Hematopoietic multipotent progenitor cell (in vitro differentiated cells): ENCODE results near the gene CAMK2D. TPM values are rescaled to one million over a fixed set of nuclear protein-coding genes. Genes with fewer than 3 reads are reported as not detected.

Source experiments
- DNase-seq, 3 donors: peaks; one replicate each; pipeline ENCODE4 v3.0.0-alpha.2; 2011 to 2015; ENCODE audit warnings: low read depth in 2 of 3, low spot score in 2 of 3
- total RNA-seq: library from RNA; depleted of rRNA; stranded (reverse); fragments of >200 nt; gene quantifications from one replicate; pipeline ENCODE4 v1.2.3, GENCODE V29; 2012

Gene CAMK2D
- total RNA-seq, 1 donor, result 1.3 TPM

DNA sequence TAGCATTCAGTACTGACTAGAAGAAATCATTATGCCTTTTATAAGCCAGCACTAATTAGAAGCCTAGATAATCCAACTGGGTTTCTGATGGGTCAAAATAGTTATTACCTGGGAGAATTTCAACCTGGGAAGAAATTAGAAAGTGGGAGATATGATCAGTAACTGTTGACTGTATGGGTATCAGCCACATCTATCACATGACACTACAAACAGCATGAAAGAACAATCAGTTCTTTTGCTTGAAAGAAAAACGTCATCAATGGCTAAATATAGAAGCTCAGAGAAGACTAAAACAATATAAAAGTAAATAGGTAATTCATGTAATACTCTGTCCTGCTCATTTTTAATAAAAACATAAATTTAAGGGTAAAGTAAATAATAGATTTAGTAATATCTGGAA lies 145.1 kb downstream of the CAMK2D start:
- DNase-seq, result no peak

DNA sequence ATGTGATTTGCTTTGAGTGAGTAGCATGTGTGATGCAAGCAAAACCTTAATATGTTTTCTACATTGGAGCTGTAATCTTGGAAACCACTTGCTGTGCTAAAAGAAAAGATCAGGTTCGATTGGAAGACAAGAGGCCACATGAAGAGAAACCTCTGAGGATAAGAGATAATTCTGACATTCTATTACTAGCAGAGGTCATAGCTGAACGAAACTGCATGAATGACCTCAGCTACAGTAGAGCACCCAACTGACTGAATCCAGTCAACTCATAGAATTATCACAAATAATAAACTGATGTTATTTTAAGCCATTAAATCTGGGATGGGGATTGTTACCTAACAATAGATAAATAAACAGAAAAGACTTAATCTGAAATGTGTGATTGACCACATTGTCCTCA lies 147.1 kb downstream of the CAMK2D start:
- DNase-seq, result no peak

DNA sequence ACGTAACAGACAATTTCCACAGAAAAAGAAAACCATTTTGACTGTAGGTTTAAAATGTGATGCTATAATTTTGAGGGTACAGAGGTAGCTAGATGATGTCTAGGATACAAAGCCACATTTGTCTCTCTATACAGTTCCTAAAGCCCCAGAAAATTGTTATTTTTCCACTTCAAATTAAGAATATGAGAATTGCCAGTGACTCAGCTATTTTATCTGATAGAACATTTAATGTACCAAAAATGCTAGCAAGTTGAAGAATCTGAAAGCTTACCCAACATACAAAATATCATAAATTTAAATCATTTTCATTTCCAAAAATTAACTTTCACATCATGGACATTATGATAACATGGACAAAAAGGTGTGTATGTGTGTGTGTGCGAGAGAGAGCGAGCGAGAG lies 148.0 kb downstream of the CAMK2D start:
- no peak for DNase-seq

DNA sequence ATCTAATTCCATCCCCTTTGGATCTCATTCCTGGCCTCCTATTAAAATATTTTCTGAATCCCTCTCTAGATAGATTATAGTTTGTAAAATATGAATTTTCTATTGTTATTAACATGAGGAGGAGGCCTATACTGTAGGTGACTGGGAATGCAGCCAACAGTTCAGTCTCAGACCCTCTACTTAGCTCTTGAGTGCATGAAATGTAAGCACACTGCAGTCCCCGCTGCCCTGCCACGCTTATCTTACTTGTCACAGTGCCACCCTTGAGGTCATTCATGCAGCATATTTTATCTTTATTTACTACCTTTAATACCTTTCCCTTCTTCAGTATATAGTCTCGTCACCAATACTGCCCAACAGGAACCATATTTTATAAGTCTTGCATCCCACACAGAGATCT lies 151.0 kb downstream of the CAMK2D start:
- DNase-seq, result no peak

DNA sequence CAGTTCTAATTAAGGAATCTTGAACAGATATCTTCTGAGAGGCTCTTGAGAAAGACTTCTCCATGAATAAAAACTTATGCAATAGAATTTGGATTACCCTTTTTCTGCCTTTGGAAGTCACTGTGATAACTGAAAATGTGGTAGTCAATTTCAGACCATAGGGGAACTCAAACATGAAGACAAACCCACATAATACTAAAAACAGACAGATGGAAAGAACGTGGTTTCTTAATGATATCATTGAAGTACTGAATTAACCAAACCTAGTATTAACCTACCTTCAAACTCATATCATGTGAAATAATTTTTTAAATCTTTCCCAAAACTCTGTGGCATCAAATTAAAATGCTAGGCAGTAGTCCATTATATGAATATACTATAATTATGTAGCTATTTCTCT lies 153.5 kb downstream of the CAMK2D start:
- no peak for DNase-seq

DNA sequence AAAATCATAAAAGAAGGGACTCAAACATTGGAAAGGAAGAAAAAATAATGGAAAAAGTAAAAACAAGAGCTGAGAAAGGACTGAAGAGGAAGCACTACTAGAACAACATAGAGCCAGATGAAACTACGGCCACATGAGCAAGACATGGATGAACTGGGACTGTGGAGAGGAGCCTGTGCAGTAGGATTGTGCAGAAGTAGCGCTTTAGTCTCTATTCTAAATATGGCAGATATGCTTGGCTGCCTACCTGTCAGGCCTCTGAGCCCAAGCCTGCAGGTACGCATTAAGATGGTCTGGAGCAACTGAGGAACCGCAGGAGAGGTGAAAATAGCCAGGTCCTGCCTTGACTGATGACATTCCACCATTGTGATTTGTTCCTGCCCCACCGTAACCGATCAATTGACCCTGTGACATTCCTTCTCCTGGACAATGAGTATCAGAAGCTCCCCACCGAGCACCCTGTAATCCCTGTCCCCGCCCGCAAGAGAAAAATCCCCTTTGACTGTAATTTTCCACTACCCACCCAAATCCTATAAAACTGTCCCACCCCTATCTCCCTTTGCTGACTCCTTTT lies 154.3 kb downstream of the CAMK2D start:
- DNase-seq, result no peak

DNA sequence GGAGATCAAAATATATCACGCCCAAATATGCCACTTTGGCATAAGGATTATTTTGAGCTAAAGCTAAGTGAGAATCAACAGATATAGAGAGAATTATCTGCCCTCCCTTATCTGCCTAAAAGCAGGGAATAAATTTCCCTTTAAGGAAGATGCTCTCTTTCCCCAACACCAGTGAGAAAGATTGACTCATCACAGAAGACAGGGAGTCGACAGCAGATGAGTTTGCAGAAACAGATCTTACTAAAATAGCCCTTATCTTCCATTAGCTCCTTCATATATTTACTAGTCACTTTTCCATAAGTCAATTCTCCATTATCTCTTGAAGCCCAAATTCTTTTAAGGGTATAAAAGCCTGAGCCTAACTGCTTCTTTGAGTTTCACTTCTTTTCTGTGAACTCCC lies 156.6 kb downstream of the CAMK2D start:
- no peak for DNase-seq

DNA sequence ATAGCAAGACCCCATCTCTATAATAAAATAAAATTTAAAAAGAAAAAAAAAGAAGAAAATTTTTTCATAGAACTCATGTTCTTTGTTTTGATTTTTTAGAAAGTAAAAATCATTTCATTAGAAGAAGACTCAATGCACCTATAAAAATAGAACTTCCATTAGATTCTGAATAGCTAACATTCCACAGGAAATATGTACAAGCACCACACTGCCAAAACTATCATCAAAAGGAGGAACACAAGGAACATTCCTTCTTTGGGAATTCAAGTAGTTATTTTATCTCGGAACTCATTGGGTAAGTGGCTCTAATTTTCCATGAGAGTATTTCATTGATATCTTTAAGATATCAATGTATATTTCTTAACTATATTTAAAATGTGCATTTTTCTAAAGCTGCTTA lies 157.6 kb downstream of the CAMK2D start:
- no peak for DNase-seq

DNA sequence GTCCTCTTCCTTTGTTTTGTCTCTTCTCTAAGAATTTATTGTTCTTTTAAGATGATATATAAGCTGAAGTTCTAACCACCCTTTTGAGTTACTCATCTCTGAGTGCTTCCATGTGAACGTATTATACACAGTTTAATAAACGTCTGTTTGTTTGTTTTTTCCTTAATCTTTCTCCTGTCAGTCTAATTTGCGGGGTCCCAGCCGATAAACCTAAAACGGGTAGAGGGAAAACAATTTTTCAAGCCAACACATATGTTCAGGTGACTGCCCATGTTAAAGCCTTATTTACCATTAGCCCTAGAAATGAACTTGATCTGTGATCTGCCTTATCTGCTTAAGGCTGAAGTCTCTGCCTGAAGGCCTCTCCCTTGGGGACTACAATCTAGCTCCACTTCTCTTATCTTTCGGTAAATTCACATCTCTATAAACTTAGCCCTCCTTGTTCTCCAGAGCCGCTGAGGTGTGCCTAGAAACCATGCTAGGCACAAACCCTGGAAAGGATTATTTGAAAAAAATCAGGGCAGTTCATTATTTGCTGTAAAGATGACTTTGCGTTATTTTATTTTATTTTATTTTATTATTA lies 158.8 kb downstream of the CAMK2D start:
- no peak for DNase-seq

DNA sequence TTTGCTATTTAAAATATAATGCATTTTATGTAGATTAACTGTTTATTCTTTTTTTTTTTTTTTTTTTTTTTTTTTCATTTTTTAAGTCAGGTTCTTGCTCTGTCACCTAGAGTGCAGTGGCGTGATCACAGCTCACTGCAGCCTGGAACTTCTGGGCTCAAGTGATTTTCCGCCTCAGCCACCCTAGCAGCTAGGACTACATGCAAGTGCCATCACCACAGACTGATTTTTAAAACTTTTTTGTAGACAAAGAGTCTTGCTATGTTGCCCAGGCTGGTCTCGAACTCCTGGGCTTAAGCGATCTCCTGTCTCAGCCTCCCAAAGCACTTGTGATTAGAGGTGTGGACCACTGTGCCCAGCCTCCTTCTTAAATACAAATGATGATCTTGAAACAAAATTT lies 159.9 kb downstream of the CAMK2D start:
- DNase-seq, result no peak

DNA sequence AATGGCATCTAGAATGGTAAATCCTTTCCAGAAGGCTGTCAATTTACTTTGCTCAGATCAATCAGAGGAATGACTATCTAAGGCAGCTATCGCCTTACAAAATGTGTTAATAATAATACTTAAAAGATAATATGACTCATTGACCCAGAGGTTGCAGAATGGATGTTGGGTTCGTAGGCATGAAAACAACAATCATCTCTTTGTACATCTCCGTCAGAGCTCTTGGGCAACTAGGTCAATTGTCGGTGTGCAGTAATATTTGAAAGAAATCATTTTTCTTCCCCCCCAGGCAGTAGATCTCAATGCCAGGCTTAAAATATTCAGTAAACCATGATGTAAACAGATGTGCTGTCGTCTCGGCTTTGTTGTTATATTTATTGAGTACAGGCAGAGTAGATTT lies 165.1 kb downstream of the CAMK2D start:
- no peak for DNase-seq

DNA sequence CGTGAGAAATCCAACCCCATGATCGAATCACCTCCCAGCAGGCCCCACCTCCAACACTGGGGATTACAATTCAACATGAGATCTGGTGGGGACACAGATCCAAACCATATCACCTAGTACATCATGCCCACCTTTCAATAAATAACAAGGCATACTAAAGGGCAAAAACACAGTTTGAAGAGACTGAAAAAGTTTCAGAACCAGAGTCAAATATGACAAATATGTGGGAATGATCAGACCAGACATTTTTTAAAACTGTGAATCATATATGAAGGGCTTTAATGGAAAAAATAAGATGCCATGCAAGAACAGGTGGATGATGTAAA lies 167.3 kb downstream of the CAMK2D start:
- DNase-seq, result no peak

DNA sequence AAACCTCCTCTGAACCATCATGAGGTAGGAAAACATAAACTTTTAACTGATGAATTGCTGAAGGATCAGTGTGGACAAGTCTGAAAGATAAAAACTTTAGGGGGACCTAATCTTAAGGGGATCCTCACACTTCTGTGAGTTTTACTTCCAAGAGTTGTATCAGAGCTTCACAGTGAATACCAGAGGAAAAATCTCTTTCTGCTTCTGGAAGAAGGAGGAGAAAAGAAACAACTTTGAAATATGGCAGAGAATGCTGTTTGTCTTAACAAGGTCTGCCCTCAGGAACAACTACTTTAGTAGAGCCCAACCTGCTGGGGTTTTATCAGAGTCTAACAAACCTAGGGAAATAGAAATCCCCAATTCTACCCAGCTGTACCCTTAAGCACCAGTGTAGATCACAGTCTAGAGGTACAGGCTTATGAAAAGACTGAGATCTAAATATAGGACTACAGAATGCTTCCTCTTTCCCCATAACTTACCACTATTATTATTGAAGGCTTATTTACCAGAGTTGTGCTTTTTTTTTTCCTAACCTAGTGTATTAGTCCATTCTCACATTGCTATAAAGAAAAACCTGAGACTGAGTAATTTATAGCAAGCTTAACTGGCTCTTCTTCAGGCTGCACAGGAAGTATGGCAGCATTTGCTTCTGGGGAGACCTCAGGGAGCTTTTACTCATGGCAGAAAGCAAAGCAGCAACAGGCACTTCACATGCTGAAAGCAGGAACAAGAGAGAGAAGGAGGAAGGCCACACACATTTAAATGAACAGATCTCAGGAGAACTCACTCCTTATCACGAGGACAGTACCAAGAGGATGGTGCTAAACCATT lies 167.9 kb downstream of the CAMK2D start:
- DNase-seq, result no peak

DNA sequence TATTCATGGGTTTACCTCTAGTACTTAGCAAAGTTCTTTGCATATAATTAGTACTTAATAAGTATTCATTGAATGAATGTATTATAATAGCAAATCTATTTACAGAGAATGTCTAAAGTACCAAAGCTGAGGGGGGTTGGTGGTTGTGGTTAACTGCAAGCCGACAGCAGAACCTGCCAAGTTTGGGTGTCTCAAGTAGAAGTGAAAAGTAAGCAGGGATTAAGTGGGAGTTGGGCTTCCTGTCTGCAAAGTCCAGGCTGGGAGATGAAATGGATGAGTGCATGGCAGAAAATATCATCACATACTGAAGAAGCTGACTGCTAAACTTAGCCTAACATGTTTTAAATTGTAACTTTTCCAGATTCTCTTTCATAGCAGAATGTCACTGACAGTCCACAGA lies 169.6 kb downstream of the CAMK2D start:
- no peak for DNase-seq

DNA sequence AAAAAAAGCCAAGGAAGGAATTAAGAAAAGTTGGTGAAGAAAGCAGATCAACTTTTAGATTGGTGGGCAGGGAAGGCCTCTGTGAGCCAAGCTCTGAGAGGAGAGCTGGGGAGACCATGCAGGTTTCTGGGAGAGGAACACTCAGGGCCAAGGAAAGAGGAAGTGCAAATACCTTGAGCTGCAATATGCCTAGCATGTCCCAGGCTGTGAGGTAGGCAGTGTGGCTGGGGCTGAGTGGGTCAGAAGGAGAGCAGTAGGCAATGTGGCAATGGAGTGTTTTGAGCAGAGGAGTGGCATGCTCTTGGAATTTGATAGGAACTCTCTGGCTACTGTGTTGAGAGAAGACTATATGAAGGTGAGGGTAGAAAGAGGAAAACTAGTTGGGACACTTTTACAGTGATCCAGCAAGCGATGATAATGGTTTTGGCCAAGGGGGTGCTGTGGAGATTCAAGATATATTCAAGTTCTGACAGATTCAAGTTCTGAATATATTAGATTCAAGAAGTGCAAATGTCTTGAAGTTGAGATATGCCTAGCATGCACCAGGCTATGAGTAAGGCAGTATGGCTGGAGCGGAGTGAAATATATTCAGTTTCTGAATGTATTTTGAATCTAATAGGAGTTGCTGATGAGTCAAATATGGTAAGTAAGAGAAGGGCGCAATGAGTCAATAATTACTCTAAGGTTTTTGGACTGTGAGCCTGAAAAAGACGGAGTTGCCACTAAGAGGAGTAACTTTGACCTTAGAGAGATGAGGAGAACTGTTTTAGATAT lies 172.5 kb downstream of the CAMK2D start:
- DNase-seq, result no peak

DNA sequence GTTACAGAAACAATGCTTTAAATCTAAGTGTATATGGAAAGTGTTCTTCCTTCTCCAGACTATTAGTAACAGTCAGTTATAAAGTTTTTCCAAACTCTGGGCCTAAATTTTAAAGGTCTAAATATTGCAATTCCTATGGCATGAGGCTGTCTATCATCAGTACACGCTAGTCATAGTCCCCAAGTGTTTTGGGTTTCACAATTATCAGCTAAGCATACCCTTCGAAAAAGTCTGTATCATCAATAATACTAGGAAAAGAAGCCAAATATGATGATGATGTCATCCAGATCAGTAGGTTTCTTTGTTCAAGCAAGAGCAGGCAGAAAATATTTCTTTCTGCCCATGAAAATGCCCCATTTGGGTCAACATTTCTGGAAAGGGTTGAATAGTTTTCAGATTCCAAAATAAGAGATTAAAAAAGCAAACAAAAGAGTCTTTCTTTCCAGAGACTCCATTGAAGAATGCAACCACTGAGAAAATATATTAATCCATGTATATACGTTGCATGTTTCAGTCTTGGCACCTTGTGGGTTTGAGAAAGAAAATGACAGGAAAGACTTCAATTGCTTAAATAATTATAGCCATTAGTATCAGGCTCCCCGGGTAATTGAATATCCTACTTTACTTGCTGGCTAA lies 173.8 kb downstream of the CAMK2D start:
- no peak for DNase-seq

DNA sequence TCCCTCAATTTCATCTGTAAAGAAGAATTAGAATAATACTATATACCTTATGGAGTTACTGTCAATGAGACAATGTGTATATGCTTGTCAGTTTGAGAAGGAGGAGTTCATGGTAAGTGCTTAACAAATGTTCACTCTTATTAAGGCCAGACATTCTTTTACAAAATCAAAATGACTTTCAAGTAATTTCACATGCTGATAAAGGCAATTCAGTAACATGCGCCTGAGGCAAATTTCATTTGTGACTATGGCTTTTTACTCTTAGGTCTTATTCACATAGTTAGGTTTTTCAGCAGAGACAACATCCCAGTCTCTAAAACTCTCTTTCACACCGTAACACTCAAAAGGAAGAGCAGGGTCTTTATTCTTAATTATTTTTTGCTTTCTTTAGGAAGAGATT lies 174.4 kb downstream of the CAMK2D start:
- no peak for DNase-seq

DNA sequence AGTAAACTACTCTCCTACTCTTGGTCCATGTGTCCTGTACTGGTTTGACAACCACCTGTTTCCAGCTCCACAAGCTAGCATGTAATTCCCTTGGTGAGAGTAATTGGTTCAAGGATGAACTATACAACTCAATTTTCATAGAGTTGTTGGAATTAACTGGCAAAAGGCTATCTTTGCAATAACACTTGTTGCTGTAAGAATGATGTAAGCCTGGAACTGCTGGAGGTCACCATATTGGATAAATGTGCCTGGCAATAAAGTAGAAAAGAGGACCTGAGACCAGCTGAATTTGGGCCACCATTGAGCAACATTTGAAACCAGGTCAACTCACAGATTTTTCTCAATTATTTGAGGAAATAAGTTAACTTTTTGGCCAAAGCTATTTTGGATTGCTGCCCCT lies 175.5 kb downstream of the CAMK2D start:
- no peak for DNase-seq

DNA sequence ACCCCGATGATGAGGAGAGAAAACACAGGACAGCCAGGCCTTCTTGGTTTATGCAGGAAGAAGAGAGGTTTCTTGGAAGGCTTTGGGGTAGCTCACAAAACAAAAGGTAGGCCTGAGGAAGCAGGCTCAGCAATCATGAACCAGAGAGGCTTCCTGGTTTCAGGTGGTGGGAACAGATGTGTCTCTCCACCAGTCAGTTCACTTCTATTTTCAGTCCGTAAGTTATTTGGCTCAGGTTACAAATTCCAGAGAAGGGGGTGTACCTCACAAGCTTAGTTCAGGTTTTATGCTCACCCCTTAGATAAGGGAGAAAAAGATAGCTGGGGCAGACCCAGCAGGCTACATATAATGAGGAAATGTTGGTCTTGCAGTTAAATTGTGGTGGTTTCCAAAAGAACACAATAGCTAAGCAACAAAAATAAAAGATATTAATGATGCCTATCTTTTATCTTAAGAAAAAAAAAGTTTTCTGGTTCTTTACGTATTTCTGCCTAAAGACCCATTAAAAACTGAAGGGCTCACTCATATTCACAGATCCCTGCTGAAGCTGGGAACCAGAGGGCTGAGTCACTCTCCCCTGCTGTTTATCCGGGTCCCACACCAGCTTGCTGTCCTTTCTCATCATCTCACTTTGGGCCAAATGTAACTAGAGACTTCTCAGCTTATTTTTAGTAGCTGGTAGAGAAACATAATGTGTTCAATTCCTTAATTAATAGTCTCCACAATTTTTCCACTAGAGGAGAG lies 177.0 kb downstream of the CAMK2D start:
- no peak for DNase-seq

DNA sequence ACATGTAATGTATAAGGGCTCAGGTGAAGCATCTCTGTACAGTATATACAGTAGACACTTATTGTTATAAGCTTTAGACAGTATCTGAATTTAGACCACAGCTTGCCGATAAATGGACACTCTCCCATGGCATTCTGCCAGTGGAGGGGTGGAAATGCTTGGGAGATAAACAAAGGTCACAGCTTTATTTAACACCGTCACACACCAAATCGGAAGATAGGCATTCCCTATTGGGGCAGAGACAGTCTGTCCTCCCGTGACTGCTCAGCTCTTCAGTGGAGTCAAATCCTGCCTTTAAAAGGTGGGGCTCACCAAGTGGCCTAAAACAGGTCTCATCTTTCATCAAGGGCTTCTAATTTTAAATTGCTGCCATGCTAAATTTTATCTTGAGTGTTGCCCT lies 178.8 kb downstream of the CAMK2D start:
- DNase-seq, result no peak

DNA sequence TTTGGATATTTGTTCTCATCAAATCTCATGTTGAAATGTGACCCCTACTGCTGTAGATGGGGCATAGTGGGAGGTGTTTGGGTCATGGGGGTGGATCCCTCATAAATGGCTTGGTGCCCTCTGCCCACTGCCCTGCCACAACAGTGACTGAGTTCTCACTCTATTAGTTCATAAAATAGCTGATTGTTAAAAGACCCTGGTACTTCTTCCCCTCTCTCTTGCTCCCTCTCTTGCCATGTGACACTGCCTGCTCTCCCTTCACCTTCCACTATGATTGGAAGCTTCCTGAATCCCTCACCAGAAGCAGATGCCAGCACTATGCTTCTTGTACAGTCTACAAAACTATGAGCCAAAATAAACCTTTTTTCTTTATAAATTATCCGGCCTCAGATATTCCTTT lies 182.2 kb downstream of the CAMK2D start:
- no peak for DNase-seq
